HG02623 (cell line): ENCODE measurements around the gene SCRN2.
A peak's percentile ranks its signal among the peaks of the same experiment; 100 is the strongest.

Source experiments
- ATAC-seq: cut with Tn5 transposase; IDR thresholded peaks from one replicate; pipeline ENCODE4 v1.9.1; 2021; ENCODE audit warnings: moderate library complexity; ENCODE audit not compliant: unreplicated experiment

SCRN2 gene

DNA sequence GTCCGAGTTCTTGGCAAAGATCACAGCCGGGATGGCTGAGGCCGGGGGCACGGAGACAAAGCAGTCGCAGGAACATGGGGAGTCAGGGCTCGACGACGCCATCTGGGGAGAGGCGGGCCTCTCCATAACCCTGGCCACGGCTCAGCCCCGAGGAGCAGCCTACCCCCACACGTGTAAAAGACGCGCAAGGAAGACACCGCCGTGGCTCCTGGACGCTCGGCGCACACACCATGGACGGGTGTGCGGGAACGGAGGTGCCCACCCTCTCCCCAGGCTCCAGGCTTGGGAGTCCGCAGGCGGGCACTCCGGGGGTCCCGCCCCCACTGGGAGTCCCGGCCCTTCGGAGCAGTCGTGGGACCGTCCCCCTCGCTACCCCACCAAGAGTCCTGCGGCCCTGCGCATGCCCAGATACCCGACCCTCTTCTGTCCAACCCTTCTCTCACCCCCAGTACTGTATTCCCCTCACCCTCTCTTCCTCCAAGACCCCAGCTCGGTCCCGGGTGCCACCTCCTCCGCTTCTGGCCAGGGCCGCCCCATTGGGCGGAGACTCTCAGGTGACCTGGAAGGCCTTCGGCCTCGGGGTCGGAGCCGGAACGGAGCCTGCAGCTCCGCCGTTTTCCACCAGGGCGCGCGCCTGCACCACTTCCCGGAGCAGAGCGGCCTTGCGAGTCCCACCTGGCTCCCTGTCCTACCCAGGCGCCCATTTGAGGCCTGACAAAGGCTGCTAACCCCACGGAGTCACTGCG, at the start of gene SCRN2:
Gene SCRN2, minus strand, starts transcription at position 532 of the 746 bp plus-strand sequence. Its CDS starts 430 bp downstream, at position 102.
- ATAC-seq = peak; percentile 76

DNA sequence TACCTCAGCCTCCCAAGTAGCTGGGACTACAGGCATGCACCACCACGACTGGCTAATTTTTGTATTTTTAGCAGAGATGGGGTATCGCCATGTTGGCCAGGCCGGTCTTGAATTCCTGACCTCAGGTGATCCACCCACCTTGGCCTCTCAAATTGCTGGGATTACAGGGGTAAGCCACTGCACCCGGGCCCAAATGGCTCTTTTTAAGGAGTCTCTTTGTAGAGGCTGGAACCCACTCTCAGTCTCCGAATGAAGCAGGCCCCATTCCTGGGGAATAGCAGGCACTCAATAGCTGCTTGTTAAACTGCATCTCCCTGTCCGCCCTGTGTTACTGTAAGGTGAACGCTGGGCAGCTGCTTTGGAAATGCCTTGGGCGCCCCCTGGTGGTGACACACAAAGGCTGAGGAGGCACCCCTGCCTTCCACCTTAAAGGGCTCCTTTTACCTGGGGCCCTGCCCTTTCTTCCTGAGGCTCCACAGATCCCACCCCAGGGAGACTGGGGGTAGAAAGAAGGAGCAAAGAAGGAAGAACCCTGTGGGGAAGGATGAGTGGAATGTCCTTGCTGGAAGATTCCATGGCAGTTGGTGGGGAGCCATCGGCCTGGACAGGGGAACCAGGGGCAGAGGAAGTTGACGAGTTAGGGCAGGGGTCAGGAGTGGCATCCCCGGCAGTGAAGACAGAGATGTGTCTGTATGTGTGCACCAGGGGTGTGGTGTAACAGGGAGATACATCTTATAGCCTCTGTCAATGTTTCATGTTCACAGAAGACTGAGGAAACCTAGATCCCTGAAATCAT, 48.9 kb upstream of the SCRN2 start:
- ATAC-seq = no peak

DNA sequence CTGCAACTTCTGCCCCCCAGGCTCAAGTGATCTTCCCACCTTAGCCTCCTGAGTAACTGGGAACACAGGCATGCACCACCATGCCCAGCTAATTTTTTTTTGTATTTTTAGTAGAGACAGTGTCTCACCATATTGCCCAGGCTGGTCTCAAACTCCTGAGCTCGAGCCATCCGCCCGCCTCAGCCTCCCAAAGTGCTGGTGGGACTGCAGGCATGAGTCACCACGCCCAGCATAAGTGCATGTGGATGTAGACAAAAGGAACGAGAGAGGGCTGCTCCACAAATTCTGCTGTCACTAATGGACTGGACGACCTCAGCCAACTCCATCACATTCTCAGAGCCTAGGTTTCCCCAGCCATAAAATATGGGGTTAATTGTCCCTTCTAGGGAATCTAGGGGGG, 47.2 kb upstream of the SCRN2 start:
- ATAC-seq = no peak

DNA sequence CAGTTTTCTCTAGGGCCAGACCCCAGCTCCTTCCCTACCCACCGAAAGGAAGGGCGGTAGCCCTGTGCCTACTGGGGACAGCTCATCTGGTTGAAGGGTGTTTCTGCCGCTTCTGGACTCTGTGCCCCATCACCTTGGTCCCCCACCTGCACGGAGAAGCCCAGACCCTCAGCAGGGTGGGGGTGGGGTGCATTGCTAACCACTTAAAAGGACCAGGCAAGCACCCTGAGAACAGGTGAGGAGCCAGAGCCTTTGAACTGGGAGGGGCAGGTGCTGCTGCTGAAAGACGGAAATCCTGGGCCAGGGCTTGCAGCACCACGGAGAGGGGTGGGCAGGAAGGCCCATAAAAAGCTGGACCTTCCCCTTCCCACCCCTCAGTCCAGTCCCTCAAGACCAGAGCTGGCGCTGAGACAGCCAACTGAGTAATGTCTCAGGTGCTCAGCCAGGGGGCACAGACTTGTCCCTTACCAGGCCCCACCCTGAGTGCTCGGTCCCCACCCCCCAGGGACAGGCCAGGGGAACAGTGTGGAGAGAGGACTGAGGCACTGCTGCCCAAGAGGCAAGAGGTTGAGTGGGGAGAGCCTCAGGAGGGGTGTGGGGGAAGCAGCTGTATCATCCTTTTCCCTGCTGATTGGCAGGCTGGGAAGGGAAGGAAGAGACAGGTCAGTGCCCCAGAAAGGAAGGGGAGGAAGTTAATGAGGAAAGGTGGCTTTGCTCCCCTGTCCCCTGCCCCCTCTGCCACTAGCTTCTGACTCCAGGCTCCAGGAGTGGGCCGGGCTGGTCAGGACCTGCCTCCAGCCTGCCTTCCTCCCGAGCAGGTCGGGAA, 44.0 kb upstream of the SCRN2 start:
- no peak for ATAC-seq

DNA sequence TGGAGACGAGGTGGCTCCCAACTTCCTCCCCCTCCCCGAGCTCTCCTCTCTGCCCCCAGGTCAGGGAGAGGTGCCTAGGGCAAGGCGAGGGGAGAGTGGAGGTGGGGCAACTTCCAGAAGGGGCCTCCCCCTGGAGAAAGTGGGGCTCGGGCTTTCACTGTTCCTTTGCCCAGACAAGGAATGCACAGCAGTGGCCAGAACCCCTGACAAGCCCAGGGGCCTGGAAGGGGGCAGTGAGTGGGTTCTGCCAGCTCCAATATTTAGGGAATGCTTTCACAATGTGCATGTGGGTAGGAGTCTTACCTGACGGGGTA, 43.3 kb upstream of the SCRN2 start:
- ATAC-seq = no peak

DNA sequence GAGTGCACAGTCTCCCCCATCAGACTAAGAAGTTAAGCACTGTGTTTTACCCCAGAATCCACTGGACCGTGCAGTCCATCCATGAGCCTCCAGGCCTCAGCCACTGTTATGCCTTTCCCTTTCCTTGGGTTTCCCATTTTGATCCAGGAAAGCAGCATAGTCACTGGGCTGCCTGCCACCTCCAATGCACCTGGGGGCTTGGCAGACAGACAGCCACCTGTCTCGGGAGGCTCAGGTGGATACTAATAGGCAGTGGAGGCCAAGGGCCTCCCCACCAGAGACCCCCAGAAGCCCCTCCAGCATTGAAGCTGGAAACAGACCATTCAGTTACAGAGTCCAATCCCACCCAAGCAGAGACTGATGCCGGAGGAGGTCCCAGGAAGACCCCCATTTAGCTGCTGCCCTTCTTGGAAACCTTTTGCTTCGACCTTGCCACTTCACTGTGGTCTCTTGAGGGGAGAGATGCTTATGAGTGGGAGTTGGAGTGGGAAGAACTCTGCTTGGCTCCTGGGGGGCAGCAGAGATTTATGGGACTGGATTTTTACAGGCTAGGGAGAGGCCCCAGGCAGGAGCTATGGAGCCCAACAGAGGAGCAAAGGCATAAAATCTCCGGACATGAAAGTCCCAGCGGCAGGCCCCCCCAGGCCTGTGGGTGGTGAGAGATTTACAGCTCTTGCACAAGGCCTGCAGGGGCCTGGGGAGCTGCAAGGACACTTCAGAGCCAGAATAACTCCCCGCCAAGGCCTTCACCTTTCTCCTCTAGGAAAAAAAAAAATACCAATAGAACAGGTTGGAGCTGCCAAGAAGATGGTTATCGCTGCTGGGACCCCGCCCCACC, 42.7 kb upstream of the SCRN2 start:
- no peak for ATAC-seq

DNA sequence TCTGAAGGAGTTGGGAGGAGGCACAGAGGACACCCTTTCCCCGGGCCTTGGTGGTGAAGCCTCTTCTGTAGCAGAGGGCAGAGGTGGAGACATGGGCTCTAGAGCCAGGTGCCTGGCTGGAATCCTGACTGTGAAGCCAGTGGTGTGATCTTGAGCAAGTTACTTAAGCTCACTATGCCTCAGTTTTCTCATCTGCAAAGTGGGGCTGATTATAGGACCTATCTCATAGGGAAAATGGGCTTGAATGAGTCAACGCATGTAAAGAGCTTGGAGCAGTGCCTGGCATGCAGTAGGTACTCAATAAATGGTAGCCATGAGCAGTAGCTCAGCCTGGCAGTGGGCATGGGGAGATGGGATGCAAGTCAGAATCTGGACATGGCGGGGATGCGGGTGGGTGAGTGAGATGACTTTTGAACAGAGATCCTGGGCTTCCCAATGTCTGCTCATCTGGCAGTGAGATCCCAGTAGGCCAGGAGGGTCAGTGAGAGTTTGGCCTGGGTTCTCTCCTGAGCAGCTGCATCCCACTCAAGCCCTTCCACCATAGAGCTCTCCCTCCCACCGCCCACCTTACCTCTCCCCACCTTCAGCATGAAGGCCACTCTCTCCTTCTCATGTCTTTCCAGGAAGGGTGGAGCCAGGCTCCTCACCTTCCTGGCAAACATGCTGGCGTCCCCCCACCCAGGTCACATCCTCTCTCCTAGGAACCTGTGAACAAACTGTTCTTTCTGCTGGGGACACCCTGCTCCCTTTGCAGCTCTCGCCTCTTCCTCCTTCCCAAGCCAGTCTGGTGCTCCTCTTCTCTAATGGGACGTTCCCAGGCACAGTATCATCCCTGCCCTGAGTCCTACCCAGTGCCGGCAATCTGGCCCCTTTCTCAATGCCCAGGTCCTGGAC, 41.9 kb upstream of the SCRN2 start:
- no peak for ATAC-seq

DNA sequence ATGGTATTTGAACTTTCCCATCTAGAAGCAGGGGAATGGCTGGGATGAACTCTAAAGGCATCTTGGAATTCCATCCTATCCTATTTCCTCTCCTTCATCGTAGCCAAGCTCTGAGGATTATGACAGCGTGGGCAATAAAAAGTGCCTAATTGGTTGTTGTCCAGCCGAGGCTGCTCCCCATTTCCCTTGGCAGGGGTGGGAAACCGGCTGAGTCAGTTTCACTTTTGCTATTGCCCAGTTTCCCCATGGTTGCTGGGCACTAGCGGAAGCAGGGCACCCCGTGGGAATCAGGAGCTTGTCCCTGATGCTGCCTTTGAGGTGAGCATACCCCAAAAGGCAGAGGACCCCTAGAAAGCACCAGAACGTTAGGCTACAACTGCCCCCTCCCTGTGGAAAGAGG, 41.2 kb upstream of the SCRN2 start:
- no peak for ATAC-seq

DNA sequence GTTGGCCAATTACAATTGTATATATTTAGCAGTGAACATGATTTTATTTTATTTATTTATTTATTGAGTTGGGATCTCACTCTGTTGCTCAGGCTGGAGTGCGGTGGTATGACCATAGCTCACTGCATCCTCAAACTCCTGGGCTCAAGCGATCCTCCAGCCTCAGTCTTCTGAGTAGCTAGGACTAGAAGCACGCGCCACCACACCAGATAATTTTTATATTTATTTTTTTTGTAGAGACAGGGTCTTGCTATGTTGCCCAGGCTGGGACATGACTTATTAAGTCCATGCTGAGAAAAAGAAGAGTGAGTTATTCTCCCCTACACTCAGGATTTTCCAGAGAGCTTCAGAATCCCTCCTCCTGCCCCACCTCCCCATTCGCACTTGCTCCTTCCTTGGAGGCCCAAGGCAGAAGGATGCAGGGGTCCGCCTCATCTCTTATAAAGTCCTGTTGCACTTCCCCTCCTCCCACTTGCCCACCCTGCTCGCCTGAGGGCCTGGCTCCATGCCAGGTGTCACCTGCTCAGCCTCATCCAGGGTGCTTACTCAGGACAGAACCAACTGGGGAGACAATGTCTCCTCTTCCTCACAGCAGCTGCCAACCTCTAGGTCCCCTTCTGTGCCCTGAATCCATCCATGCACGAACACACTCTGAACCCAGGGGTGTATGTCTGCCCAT, 38.8 kb upstream of the SCRN2 start:
- no peak for ATAC-seq

DNA sequence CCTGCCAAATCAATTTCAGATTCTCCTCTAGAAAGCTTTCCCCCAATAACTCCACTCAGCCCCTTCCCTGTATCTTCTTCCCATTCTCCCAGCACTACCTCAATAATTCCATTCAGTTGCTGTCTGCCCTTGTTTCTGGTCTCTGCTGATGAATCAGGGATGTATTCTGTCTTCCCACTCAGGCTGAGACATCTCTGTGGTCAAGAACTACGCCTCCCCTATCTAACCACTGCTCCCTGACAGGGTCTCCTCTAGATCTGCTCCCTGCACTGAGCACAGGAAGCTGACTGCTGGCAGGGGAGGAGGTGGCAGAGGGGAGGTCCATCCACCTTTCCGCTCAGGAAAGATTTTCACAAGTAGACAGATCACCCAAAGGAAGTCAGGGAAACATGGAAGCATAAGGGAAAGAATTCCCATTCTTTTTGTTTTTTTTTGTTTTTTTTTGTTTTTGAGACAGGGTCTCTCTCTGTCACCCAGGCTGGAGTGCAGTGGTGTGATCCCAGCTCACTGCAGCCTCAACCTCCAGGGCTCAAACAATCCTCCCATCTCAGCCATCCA, 38.0 kb upstream of the SCRN2 start:
- no peak for ATAC-seq

DNA sequence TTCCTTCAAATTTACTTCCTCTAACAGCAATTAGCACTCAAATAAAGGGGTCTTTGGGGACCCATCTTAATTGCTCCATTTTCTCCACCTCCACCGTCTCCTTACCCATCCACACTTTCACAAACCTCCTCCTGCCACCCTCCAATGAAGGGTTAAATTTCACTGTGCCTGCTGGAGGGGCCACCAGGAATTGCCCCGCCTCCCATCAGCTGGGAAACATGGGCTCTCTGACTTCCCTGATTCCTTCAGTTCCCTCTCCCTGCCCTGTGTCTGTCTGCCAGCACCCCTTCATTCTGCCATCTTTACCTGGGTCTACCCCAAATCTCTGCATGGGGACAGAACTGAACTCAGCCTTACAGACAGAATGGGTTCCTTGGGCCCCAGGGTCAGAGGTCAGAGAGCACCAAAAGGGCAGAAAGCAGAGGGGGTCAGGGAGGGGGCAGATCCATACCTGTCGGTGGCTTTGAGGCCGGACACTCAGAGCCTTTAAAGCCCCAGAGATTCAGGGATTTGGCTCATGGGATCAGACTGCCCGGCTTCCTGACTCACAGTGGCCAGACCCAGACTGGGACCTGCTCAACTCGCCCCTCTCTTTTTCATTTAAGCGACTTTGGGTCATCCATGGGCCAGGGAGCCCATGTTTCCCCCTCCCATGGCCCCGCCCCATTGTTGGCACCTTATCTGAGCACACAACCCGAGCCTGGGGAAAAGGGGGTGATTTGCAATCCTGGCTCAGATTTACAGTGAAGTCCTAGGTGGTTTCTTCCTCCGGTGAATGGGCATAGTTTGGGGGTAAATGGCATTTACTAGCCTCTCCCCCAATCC, 37.3 kb upstream of the SCRN2 start:
- no peak for ATAC-seq

DNA sequence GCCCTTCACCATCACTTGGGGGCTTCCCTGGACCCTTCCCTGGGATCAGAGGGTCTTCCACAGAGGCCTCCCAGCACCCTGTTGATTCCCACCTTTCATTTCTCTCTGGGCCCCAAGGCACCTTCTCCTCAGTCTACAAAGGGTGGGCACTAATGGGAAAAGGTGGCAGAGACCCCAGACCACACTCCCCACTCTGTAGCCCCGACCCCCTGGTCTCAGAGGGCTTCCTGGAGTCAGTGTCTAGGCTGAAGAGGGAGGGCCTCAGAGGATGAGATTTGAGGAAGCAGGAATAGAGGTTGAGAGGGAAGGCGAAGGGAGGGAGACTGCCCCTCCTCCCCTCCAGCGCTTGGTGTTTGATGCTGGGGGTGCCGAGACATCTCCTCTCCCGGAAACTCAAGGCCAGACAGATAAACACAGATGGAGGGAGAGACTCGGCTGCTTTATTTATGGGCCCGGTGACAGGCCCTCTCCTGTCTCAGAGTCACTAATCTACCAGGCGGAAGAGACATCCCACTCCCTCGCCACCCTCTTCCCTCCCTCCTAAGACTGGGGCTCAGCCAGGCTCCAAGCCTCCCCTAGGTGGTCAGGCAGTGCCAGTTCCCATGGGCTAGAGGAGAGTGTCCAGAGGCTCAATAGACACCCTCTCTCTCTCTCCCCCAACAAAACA, 36.4 kb upstream of the SCRN2 start:
- ATAC-seq = no peak

DNA sequence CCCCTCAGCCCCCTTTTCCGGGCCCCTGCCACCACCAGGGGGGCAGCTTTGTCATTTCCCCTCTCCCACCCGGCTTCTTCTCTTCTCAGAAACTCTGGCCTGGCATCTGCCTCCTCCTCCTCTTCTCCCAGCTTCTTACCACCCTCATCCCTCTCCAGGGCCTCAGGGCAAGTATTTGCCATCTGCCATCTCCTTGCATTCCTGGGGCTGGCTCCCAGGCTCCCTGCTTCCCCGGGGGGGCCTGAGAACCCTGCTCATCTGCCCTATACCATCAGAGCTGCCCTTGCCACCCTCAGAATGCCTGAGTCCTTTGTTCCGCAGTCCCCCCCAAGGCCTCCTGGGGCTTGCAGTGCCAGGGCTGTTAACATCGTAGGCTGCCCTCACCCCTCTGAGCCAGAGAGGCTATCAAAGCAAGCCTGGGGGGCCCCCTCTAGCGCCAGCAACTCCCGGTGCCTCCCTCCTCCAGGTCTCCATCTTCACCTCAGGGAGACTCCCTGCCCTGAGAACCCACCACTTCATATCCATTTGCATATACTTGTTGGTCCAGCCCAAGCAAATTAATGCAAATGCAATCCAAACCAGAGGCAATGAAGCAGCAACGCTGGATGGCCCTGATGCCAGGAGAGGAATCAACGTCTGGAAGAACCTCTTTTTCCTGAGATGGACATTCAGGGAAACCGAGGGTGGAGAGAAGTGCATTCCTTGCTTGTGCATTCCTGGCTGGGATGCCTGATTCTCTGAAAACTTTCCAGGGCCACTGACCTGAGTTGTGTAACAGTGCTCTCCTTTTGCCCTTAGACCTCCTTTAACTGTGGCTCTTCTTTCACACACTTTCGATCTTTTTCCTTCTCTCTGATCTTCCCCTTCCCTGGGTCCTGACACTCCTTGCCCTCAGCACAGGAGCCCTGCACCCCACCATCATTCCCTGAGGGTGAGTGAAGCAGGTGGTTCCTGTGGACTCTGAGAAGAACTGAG, 34.2 kb upstream of the SCRN2 start:
- ATAC-seq = no peak

DNA sequence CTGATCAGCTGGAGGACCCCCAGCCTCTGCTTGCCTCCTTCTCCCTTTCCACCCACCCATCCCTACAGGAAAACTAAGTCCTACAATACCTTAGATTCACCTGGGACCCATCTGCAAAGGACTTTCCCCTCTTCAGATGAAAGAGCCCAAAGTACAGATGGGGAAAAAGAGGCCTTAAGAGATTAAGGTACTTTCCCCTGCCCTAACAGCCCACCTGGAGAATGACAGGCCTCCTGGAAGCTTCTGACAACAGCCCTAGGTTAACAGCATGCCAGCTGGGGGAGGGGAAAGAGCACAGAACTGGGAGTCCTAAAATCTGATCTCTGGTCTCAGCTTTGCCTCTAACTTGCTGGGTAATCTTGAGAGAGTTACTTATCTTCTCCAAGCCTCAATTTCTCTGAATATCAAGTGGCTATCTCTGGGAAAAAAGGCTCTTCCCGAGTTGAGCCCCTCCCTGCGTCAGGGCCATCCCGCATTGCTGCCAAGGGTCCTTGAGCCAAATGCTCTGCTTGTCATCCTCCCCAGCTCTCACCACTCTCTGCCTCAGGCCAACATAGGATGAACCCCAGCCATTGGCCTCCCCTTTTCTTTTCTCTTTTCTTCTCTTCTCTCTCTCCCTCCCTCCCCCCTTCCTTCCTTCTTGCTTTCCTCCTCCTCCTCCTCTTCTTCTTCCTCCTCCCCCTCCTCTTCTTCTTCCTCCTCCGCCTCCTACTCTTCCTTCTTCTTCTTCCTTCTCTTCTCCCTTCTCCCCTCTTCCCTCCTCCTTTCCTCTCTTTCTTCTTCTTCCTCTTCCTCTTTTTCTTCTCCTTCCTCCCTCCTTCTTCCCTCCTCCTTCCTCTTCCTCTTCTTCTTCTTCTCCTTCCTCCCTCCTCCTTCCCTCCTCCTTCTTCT, 32.4 kb upstream of the SCRN2 start:
- no peak for ATAC-seq

DNA sequence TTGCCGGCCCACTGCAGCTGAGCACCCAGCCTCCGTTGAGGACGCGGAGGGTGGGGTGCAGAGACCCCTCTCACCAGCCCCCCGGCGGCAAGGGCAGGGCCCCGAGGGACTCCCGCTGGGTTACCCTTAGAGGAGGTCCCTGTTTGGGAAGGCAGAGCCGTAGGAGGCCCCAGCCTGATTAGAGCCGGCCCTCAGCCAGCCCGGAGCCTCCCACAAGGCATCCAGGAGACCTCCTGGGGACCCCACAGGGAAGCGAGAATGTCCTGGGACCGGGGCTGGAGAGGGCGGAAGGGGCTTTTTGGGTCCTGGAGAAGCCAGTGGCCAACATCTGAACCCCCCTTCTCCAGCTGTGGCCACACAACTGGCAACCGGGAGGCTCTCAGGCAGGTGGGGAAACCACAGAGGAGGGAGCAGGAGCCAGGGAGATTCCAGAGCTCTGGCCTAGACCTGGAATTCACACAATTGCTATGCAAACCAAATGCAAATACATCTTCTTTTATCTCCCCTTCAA, 31.6 kb upstream of the SCRN2 start:
- ATAC-seq = no peak
